ENCODE results near the gene SCAF4.

DNA sequence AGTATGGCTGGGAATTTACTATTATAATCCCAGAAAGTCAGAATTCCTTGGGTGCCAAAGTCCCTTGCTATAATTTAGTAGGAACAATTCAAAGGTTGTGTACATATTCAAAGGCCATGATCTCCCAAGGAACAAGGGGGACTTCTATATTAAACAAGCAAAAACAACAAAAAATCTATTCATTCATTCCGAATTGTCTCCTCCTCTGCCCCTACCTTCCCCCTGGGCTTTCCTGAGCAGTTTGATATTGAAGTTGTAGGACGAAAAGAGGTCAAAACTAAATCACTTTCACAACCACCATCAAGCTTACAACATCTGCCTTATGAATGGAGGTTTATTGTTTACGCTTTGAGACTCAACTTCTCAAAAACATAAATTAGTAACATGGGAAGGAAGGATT, 107.7 kb downstream of the SCAF4 start:
- TF ChIP-seq POLR2A (IDR thresholded peaks at IDR 0.05): no peak
- TF ChIP-seq, protein P1, sequence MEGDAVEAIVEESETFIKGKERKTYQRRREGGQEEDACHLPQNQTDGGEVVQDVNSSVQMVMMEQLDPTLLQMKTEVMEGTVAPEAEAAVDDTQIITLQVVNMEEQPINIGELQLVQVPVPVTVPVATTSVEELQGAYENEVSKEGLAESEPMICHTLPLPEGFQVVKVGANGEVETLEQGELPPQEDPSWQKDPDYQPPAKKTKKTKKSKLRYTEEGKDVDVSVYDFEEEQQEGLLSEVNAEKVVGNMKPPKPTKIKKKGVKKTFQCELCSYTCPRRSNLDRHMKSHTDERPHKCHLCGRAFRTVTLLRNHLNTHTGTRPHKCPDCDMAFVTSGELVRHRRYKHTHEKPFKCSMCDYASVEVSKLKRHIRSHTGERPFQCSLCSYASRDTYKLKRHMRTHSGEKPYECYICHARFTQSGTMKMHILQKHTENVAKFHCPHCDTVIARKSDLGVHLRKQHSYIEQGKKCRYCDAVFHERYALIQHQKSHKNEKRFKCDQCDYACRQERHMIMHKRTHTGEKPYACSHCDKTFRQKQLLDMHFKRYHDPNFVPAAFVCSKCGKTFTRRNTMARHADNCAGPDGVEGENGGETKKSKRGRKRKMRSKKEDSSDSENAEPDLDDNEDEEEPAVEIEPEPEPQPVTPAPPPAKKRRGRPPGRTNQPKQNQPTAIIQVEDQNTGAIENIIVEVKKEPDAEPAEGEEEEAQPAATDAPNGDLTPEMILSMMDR (IDR thresholded peaks at IDR 0.05): no peak
- TF ChIP-seq POLR2AphosphoS5 (IDR thresholded peaks at IDR 0.05): no peak

Measured in transverse colon (tissue), 4 donors.